ENCODE results near the gene SMAP1.

DNA sequence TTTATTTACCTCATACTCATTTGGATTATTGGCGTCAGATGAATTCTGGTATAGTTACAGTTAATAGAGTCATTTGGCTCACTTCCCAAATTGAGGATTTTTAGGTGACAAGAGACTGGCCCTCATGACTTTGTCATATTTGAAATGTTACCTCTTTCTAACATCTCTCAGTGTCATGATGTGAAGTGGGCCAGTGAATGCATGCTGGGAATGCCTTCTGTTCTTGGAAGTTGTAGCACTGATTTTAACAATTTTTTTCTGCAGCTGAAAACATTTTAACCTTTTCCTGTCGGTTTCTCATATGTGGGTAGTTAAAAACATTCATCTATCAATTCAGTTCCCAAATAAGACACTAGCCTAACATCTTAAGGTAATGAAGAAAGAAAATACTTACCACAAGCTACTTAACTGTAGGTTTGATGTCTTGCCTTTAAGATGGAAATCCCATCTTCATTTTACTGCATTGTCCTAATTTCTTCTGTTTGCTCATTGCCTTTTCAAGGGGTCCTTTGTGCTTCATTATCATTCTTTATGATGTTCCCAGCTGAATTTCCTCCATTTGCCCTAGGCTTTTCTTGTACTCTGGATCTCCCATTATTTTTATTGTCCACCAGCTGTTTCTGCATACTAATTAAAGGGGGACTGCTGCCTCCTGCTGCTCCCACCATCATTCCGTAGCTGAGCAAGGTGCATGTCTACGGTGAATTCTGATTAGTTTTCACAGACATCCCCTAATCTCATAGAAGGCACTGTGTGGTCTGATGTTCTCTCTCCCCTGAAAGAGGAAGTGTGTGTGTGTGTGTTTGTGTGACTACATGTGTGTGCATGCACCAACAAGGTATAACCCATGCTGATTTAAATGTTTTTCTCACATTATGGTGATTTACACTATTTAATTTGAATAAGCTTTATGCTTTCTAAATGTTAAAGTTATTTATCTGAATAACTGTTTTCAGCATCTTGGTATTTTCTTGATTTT, 179.7 kb downstream of the SMAP1 start:
- TF ChIP-seq, protein P1, sequence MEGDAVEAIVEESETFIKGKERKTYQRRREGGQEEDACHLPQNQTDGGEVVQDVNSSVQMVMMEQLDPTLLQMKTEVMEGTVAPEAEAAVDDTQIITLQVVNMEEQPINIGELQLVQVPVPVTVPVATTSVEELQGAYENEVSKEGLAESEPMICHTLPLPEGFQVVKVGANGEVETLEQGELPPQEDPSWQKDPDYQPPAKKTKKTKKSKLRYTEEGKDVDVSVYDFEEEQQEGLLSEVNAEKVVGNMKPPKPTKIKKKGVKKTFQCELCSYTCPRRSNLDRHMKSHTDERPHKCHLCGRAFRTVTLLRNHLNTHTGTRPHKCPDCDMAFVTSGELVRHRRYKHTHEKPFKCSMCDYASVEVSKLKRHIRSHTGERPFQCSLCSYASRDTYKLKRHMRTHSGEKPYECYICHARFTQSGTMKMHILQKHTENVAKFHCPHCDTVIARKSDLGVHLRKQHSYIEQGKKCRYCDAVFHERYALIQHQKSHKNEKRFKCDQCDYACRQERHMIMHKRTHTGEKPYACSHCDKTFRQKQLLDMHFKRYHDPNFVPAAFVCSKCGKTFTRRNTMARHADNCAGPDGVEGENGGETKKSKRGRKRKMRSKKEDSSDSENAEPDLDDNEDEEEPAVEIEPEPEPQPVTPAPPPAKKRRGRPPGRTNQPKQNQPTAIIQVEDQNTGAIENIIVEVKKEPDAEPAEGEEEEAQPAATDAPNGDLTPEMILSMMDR (IDR thresholded peaks at IDR 0.05 in 2 of 3, conservative IDR thresholded peaks at IDR 0.05 in 1 of 3; ENCODE audit: insufficient read depth in 2 of 3, low read depth in 1 of 3, low read length in 3 of 3) = no peak
- TF ChIP-seq KLF16 (IDR thresholded peaks at IDR 0.05) (no peak), U2AF1 (optimal IDR thresholded peaks at IDR 0.05; ENCODE audit: low read depth, low read length) (no peak), KLF1 (tag; IDR thresholded peaks at IDR 0.05) (no peak), ZNF551 (CRISPR knock-in tag; IDR thresholded peaks at IDR 0.05) (no peak), RBM25 (IDR thresholded peaks at IDR 0.05; ENCODE audit: low read depth, low read length, severe bottlenecking) (no peak), TEAD1 (CRISPR knock-in tag; IDR thresholded peaks at IDR 0.05) (no peak), GTF2A2 (tag; IDR thresholded peaks at IDR 0.05) (no peak), POLR2A (conservative IDR thresholded peaks at IDR 0.05) (no peak), MED1 (CRISPR knock-in tag; IDR thresholded peaks at IDR 0.05; ENCODE audit: borderline replicate concordance) (no peak), POLR2AphosphoS5 (IDR thresholded peaks at IDR 0.05; ENCODE audit: control insufficient read depth, insufficient read depth, low read depth, low read length) (no peak), ZBTB17 (CRISPR knock-in tag; IDR thresholded peaks at IDR 0.05) (no peak), RBM17 (IDR thresholded peaks at IDR 0.05; ENCODE audit: borderline replicate concordance, low read depth, low read length) (no peak)
- TF ChIP-seq, protein P2, sequence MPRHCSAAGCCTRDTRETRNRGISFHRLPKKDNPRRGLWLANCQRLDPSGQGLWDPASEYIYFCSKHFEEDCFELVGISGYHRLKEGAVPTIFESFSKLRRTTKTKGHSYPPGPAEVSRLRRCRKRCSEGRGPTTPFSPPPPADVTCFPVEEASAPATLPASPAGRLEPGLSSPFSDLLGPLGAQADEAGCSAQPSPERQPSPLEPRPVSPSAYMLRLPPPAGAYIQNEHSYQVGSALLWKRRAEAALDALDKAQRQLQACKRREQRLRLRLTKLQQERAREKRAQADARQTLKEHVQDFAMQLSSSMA (CRISPR knock-in tag; IDR thresholded peaks at IDR 0.05) = no peak

Measured in K562 (cell line).